HepG2 (cell line): ENCODE measurements around the gene KHK. TPM values are rescaled to one million over a fixed set of nuclear protein-coding genes. Genes with fewer than 3 reads are reported as not detected.
A peak's percentile ranks its signal among the peaks of the same experiment; 100 is the strongest.

Source experiments
- CAMTA2 ChIP-seq: sonication (generic); formaldehyde crosslinking; IDR thresholded peaks from 2 replicates; pipeline ENCODE4 v1.4.0; 2020; ENCODE audit warnings: mild to moderate bottlenecking, missing genetic modification reagents, borderline replicate concordance
- FOXM1 ChIP-seq: sonication (generic); formaldehyde crosslinking; IDR thresholded peaks from 2 replicates; pipeline ENCODE4 v1.5.0; 2020; ENCODE audit warnings: missing genetic modification reagents
- HIC2 ChIP-seq: sonication (generic); formaldehyde crosslinking; IDR thresholded peaks from 2 replicates; pipeline ENCODE4 v1.9.0; 2022; ENCODE audit warnings: low read depth, missing genetic modification reagents
- KDM1A ChIP-seq: IDR thresholded peaks from 2 replicates; pipeline ENCODE4 v1.6.1; 2016; ENCODE audit warnings: missing compliant biosample characterization
- KLF13 ChIP-seq: sonication (generic); formaldehyde crosslinking; IDR thresholded peaks from 2 replicates; pipeline ENCODE4 v1.4.0; 2020; ENCODE audit warnings: mild to moderate bottlenecking, missing genetic modification reagents
- KLF6 ChIP-seq: IDR thresholded peaks from 2 replicates; pipeline ENCODE4 v1.8.0; 2016; ENCODE audit warnings: missing biosample characterization, missing genetic modification reagents
- MTA1 ChIP-seq: sonication (generic); formaldehyde crosslinking; IDR thresholded peaks from 2 replicates; pipeline ENCODE4 v1.4.0; 2020; ENCODE audit warnings: missing genetic modification reagents, mild to moderate bottlenecking, borderline replicate concordance
- MTF1 ChIP-seq: sonication (generic); formaldehyde crosslinking; IDR thresholded peaks from 2 replicates; pipeline ENCODE4 v1.5.0; 2020; ENCODE audit warnings: missing genetic modification reagents
- RBM22 ChIP-seq: fragments of 200-400 bp; formaldehyde crosslinking; optimal IDR thresholded peaks from 2 replicates; pipeline ENCODE3; 2017; ENCODE audit warnings: mild to moderate bottlenecking, low read length, moderate library complexity
- SMAD1 ChIP-seq: sonication (generic); formaldehyde crosslinking; IDR thresholded peaks from 2 replicates; pipeline ENCODE4 v1.4.0; 2020; ENCODE audit warnings: missing genetic modification reagents, low read depth, mild to moderate bottlenecking, borderline replicate concordance
- SP2 ChIP-seq: sonication (generic); formaldehyde crosslinking; IDR thresholded peaks from 2 replicates; pipeline ENCODE4 v1.5.1; 2020; ENCODE audit warnings: mild to moderate bottlenecking, missing genetic modification reagents
- TRAFD1 ChIP-seq: sonication (generic); formaldehyde crosslinking; IDR thresholded peaks from 2 replicates; pipeline ENCODE4 v1.5.1; 2020; ENCODE audit warnings: missing genetic modification reagents, mild to moderate bottlenecking, borderline replicate concordance
- ZC3H4 ChIP-seq: sonication (generic); formaldehyde crosslinking; IDR thresholded peaks from 2 replicates; pipeline ENCODE4 v1.4.0; 2020; ENCODE audit warnings: missing genetic modification reagents, borderline replicate concordance
- ZNF414 ChIP-seq: sonication (generic); formaldehyde crosslinking; IDR thresholded peaks from 2 replicates; pipeline ENCODE4 v1.5.0; 2020; ENCODE audit warnings: missing genetic modification reagents
- ZNF564 ChIP-seq: sonication (generic); formaldehyde crosslinking; IDR thresholded peaks from 2 replicates; pipeline ENCODE4 v1.8.1; 2023; ENCODE audit warnings: mild to moderate bottlenecking, missing genetic modification reagents
- ZNF577 ChIP-seq: sonication (generic); formaldehyde crosslinking; IDR thresholded peaks from 2 replicates; pipeline ENCODE4 v1.4.0; 2020; ENCODE audit warnings: mild to moderate bottlenecking, low read depth, missing genetic modification reagents, borderline replicate concordance
- ZNF629 ChIP-seq: sonication (generic); formaldehyde crosslinking; conservative IDR thresholded peaks from 2 replicates; pipeline ENCODE4 v1.5.0; 2020; ENCODE audit warnings: missing genetic modification reagents
- polyA plus RNA-seq, 8 experiments: library from polyadenylated mRNA; depleted of rRNA in 3 of 8; stranded (reverse) in 7 of 8; unstranded in 1 of 8; fragments of >200 nt; fragmentation: Illumina TruSeq in 4 of 8; extraction: Trizol in 4 of 8; gene quantifications; 2 replicates each; pipeline versions ENCODE4 v1.2.1 to v1.2.3, GENCODE V29; 2011 to 2016; ENCODE audit warnings: low read depth in 4 of 8, missing spikeins in 1 of 8, mixed read lengths in 1 of 8; ENCODE audit not compliant: insufficient read depth in 1 of 8
- total RNA-seq, 5 experiments: library from RNA; depleted of rRNA; stranded (reverse); fragments of >200 nt; fragmentation: Illumina TruSeq; extraction: Trizol; gene quantifications; 2 replicates each; pipeline ENCODE4 v1.2.3, GENCODE V29; 2016; ENCODE audit warnings: low read depth in 1 of 5
- TF ChIP-seq, protein P1 (sequence below), 2 experiments: sonication (generic) in 1 of 2; formaldehyde crosslinking in 1 of 2; IDR thresholded peaks; 2 replicates each; pipeline versions ENCODE4 v1.5.1 to v1.6.1; 2011 to 2020; ENCODE audit warnings: borderline replicate concordance in 1 of 2, low read depth in 1 of 2, low read length in 1 of 2, mild to moderate bottlenecking in 1 of 2, missing genetic modification reagents in 1 of 2, moderate library complexity in 1 of 2

The KHK gene
- total and polyA plus RNA-seq, 2 of the 13 experiments (the other 11 are each of a cell fraction or from before 2014, with no cell fraction given) = 40.9 to 99.2 TPM

GRCh38 chr2:27118525-27119329 lies 32.2 kb downstream of the KHK start, which contains the start of gene CGREF1 (continued):
- TF ChIP-seq, protein P1, sequence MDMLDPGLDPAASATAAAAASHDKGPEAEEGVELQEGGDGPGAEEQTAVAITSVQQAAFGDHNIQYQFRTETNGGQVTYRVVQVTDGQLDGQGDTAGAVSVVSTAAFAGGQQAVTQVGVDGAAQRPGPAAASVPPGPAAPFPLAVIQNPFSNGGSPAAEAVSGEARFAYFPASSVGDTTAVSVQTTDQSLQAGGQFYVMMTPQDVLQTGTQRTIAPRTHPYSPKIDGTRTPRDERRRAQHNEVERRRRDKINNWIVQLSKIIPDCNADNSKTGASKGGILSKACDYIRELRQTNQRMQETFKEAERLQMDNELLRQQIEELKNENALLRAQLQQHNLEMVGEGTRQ (IDR thresholded peaks at IDR 0.05; ENCODE audit: low read depth, low read length) = no peak
- TF ChIP-seq, protein P1 (CRISPR knock-in tag; IDR thresholded peaks at IDR 0.05; ENCODE audit: borderline replicate concordance) = no peak
- TF ChIP-seq MTF1 (CRISPR knock-in tag) (no peak), ZNF629 (CRISPR knock-in tag) (no peak), RBM22 (no peak), ZNF414 (no peak), TRAFD1 (CRISPR knock-in tag) (no peak), KLF6 (CRISPR knock-in tag) (peak; percentile 45; the same call in 1 of the 2 replicates), FOXM1 (CRISPR knock-in tag) (peak; percentile 96; the same call in 1 of the 2 replicates), SP2 (no peak; the same call in 1 of the 2 replicates), KDM1A (CRISPR knock-in tag) (no peak), ZC3H4 (CRISPR knock-in tag) (no peak), ZNF577 (CRISPR knock-in tag) (no peak), SMAD1 (CRISPR knock-in tag) (0 out of 2 replicates have a peak, but pooled peaks have one; percentile 18), HIC2 (CRISPR knock-in tag) (0 out of 2 replicates have a peak, but pooled peaks have one; percentile 17), KLF13 (no peak), MTA1 (CRISPR knock-in tag) (peak; percentile 56; the same call in 1 of the 2 replicates), CAMTA2 (CRISPR knock-in tag) (no peak), ZNF564 (CRISPR knock-in tag) (no peak)
